IMR-90 (cell line): ENCODE data around the gene ZDHHC1. TPM values are rescaled to one million over a fixed set of nuclear protein-coding genes. Genes with fewer than 3 reads are reported as not detected.

Experiments used
- ATAC-seq: fragments of 200-7000 bp; cut with Tn5 transposase; 2 replicates; pipeline ENCODE4 v1.9.1; 2020; ENCODE audit warnings: low read depth, mild to moderate bottlenecking, moderate library complexity
- BruUV-seq: library from RNA; stranded (reverse); fragments of 400-500 nt; replicated peaks from 2 replicates; lab custom pipeline; 2021; lab: Mats Ljungman, UMichigan
- CTCF ChIA-PET: fragments of 300-600 bp; formaldehyde crosslinking; extraction: SDS; loops from one replicate; lab custom pipeline; 2021; ENCODE audit warnings: antibody characterized with exemption; lab: Yijun Ruan, JAX
- POLR2A ChIA-PET: fragments of 300-600 bp; sonication (Branson Sonifier 250); formaldehyde crosslinking; loops from one replicate; lab custom pipeline; 2022; ENCODE audit warnings: antibody characterized with exemption; ENCODE audit not compliant: unreplicated experiment; lab: Charles Lee
- DNase-seq: peaks from one replicate; pipeline ENCODE4 v3.0.0; 2013
- H2AFZ ChIP-seq: replicated peaks from 2 replicates; pipeline ENCODE3; 2013; ENCODE audit warnings: low read length, mild to moderate bottlenecking; ENCODE audit not compliant: poor library complexity
- H2AK5ac ChIP-seq: 2 replicates; pipeline ENCODE4 v1.6.1; 2013; ENCODE audit warnings: low read depth, low read length, inconsistent platforms
- H2AK9ac ChIP-seq: replicated peaks from 2 replicates; pipeline ENCODE3; 2013; ENCODE audit warnings: mild to moderate bottlenecking, low read depth, low read length, moderate library complexity; ENCODE audit not compliant: poor library complexity
- H2BK120ac ChIP-seq: 2 replicates; pipeline ENCODE4 v1.6.1; 2013; ENCODE audit warnings: low read depth, low read length, inconsistent platforms
- H2BK15ac ChIP-seq: 3 replicates; pipeline ENCODE4 v1.6.1; 2013; ENCODE audit warnings: low read depth, low read length, inconsistent platforms
- H2BK20ac ChIP-seq: 2 replicates; pipeline ENCODE4 v1.6.1; 2013; ENCODE audit warnings: low read depth, mild to moderate bottlenecking, inconsistent platforms, low read length, moderate library complexity
- H2BK5ac ChIP-seq: 2 replicates; pipeline ENCODE4 v1.6.1; 2013; ENCODE audit warnings: mild to moderate bottlenecking, low read depth, low read length, inconsistent platforms; ENCODE audit not compliant: poor library complexity, severe bottlenecking
- H3K14ac ChIP-seq: replicated peaks from 2 replicates; pipeline ENCODE4 v1.6.1; 2013; ENCODE audit warnings: low read depth, low read length, inconsistent platforms
- H3K18ac ChIP-seq: 2 replicates; pipeline ENCODE4 v1.6.1; 2013; ENCODE audit warnings: low read depth, low read length, control low read depth
- H3K23ac ChIP-seq: 2 replicates; pipeline ENCODE4 v1.6.1; 2013; ENCODE audit warnings: low read depth, low read length, inconsistent platforms
- H3K27ac ChIP-seq: 2 replicates; pipeline ENCODE4 v1.5.1; 2013; ENCODE audit warnings: mild to moderate bottlenecking, control low read depth, low read length; ENCODE audit not compliant: insufficient read depth
- H3K27me3 ChIP-seq: 2 replicates; pipeline ENCODE4 v1.6.1; 2013; ENCODE audit warnings: low read length; ENCODE audit not compliant: control insufficient read depth, insufficient read depth
- H3K36me3 ChIP-seq: 2 replicates; pipeline ENCODE4 v1.6.1; 2013; ENCODE audit warnings: low read length, mixed read lengths; ENCODE audit not compliant: control insufficient read depth, insufficient read depth
- H3K4ac ChIP-seq: 2 replicates; pipeline ENCODE4 v1.6.1; 2013; ENCODE audit warnings: low read depth, low read length, inconsistent platforms
- H3K4me1 ChIP-seq: 2 replicates; pipeline ENCODE4 v1.6.1; 2013; ENCODE audit warnings: low read length, mixed read lengths; ENCODE audit not compliant: control insufficient read depth, insufficient read depth
- H3K4me2 ChIP-seq: 2 replicates; pipeline ENCODE4 v1.6.1; 2013; ENCODE audit warnings: low read depth, mild to moderate bottlenecking, control low read depth, low read length, moderate library complexity
- H3K4me3 ChIP-seq: 2 replicates; pipeline ENCODE4 v1.5.1; 2013; ENCODE audit warnings: low read depth, mild to moderate bottlenecking, control low read depth, low read length, moderate library complexity; ENCODE audit not compliant: insufficient read depth
- H3K56ac ChIP-seq: 2 replicates; pipeline ENCODE4 v1.6.1; 2013; ENCODE audit warnings: low read length, inconsistent platforms; ENCODE audit not compliant: insufficient read depth; ENCODE audit errors: extremely low read depth
- H3K79me1 ChIP-seq, 2 experiments: 2 replicates each; pipeline ENCODE4 v1.6.1; 2013; ENCODE audit warnings: low read length in 2 of 2, inconsistent platforms in 1 of 2, low read depth in 1 of 2
- H3K9ac ChIP-seq: 2 replicates; pipeline ENCODE4 v1.6.1; 2013; ENCODE audit warnings: low read depth, low read length, control low read depth
- H3K9me1 ChIP-seq: 2 replicates; pipeline ENCODE4 v1.6.1; 2013; ENCODE audit warnings: low read length, inconsistent platforms; ENCODE audit not compliant: insufficient read depth
- H3K9me3 ChIP-seq: 2 replicates; pipeline ENCODE4 v1.6.1; 2013; ENCODE audit warnings: low read length; ENCODE audit not compliant: control insufficient read depth, insufficient read depth
- H4K20me1 ChIP-seq: 2 replicates; pipeline ENCODE4 v1.6.1; 2013; ENCODE audit warnings: low read length, inconsistent platforms; ENCODE audit not compliant: insufficient read depth
- H4K5ac ChIP-seq: 2 replicates; pipeline ENCODE4 v1.6.1; 2013; ENCODE audit warnings: mild to moderate bottlenecking, low read depth, low read length, control low read depth
- H4K8ac ChIP-seq, 2 experiments: 2 replicates each; pipeline ENCODE4 v1.6.1; 2013; ENCODE audit warnings: low read depth in 2 of 2, low read length in 2 of 2, control low read depth in 1 of 2, inconsistent platforms in 1 of 2
- H4K91ac ChIP-seq: 2 replicates; pipeline ENCODE4 v1.6.1; 2013; ENCODE audit warnings: low read depth, low read length, inconsistent platforms; ENCODE audit not compliant: insufficient read depth
- CEBPB ChIP-seq: IDR thresholded peaks from 2 replicates; pipeline ENCODE4 v1.6.1; 2012; ENCODE audit warnings: low read depth, low read length, improper control_type of control experiment
- CHD1 ChIP-seq: IDR thresholded peaks from 2 replicates; pipeline ENCODE4 v1.6.1; 2012; ENCODE audit warnings: low read depth, low read length, improper control_type of control experiment
- FOS ChIP-seq: fragments of 150-350 bp; IDR thresholded peaks from 2 replicates; pipeline ENCODE4 v1.6.1; 2016; ENCODE audit warnings: low read depth, low read length
- MAZ ChIP-seq: IDR thresholded peaks from 2 replicates; pipeline ENCODE4 v1.6.1; 2012; ENCODE audit warnings: low read depth, mild to moderate bottlenecking, low read length, improper control_type of control experiment, moderate library complexity, borderline replicate concordance
- MXI1 ChIP-seq: IDR thresholded peaks from 2 replicates; pipeline ENCODE4 v1.6.1; 2012; ENCODE audit warnings: low read depth, mild to moderate bottlenecking, low read length, moderate library complexity, borderline replicate concordance
- POLR2A ChIP-seq: IDR thresholded peaks from 2 replicates; pipeline ENCODE4 v1.6.1; 2012; ENCODE audit warnings: mild to moderate bottlenecking, low read depth, low read length
- SMC3 ChIP-seq: fragments of 150-350 bp; IDR thresholded peaks from 2 replicates; pipeline ENCODE4 v1.6.1; 2016; ENCODE audit warnings: low read depth, mild to moderate bottlenecking, antibody characterized with exemption, low read length, moderate library complexity
- WGBS, 2 experiments: methylation state at CpG; one replicate each; pipeline versions ENCODE4 v1.1.5 to v1.1.7; 2013; ENCODE audit warnings: missing lambda C conversion rate in 2 of 2; ENCODE audit not compliant: insufficient read length in 1 of 2; ENCODE audit errors: extremely low coverage in 2 of 2; 5-methylcytosine and 5-hydroxymethylcytosine counted together
- dilution Hi-C: fragments of 300-500 bp; cut with HindIII; formaldehyde crosslinking; loops from one replicate; pipeline ENCODE4 v1.14.3; 2018; ENCODE audit warnings: low sequenced_read_pairs; ENCODE audit not compliant: unreplicated experiment
- in situ Hi-C: fragments of 300-500 bp; cut with MboI; formaldehyde crosslinking; loops from 3 replicates; pipeline ENCODE4 v1.14.3; 2019; ENCODE audit warnings: low sequenced_read_pairs, inconsistent platforms, mixed read lengths
- intact Hi-C: fragments of 100-400 bp; cut with micrococcal nuclease; formaldehyde crosslinking; loops from 2 replicates; pipeline ENCODE4 v1.10.0; 2022
- polyA plus RNA-seq, 3 experiments: library from polyadenylated mRNA; depleted of rRNA; stranded (reverse); fragments of >200 nt; gene quantifications; 2 replicates each; pipeline ENCODE4 v1.2.3, GENCODE V29; 2012; ENCODE audit warnings: low replicate concordance in 1 of 3
- total RNA-seq: library from RNA; depleted of rRNA; stranded (reverse); fragments of >200 nt; gene quantifications from 2 replicates; pipeline ENCODE4 v1.2.3, GENCODE V29; 2012
- TF ChIP-seq, protein P1 (sequence below): fragments of 150-350 bp; IDR thresholded peaks from 2 replicates; pipeline ENCODE4 v1.6.1; 2017; ENCODE audit warnings: mild to moderate bottlenecking, antibody characterized with exemption, low read length, low read depth

Gene ZDHHC1
- total and polyA plus RNA-seq, 2 of the 4 experiments (the other 2 are of a cell fraction), result 2.0 to 5.9 TPM

DNA sequence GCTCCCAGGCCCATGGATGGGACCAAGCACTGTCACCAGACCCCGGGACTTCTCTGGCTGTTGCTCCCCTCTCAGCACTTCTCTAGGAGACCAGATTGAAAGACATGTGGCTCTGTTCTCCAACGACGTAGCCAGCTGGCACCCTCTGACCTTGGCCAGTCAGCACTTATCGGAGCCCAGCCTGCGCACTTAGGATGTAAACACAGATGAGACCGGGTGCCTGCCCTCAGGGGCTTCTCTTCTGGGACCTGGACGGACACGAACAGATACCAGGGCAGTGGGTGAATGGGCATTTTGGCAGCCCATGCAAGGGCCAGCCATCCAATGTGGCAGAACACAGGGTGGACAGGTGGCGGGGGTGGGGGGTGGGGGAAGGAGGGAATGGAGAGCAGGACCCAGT is 6.6 kb downstream of the ZDHHC1 start:
- H3K9ac ChIP-seq, result no peak overlapping the region
- in situ Hi-C loops, result no loop called here
- H3K36me3 ChIP-seq, result no peaks in the 10 kb centered on the region
- H3K4ac ChIP-seq, result no peak overlapping the region
- H3K27ac ChIP-seq, result no peak overlapping the region
- H4K5ac ChIP-seq, result no peak overlapping the region
- peaks cover 12% of the 10 kb centered on the region for H3K9me1 ChIP-seq
- ATAC-seq (no peak), DNase-seq (no peak)
- no TSS peak for BruUV-seq
- H2BK120ac ChIP-seq, result no peak overlapping the region
- no peak overlapping the region for H2AK5ac ChIP-seq
- no peaks in the 10 kb centered on the region for H3K27me3 ChIP-seq
- TF ChIP-seq FOS, result no peak
- TF ChIP-seq MAZ, result no peak
- no peak for TF ChIP-seq CEBPB
- TF ChIP-seq POLR2A, result no peak
- TF ChIP-seq, protein P1, sequence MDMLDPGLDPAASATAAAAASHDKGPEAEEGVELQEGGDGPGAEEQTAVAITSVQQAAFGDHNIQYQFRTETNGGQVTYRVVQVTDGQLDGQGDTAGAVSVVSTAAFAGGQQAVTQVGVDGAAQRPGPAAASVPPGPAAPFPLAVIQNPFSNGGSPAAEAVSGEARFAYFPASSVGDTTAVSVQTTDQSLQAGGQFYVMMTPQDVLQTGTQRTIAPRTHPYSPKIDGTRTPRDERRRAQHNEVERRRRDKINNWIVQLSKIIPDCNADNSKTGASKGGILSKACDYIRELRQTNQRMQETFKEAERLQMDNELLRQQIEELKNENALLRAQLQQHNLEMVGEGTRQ, result no peak
- no peak for TF ChIP-seq MXI1
- no peak for TF ChIP-seq SMC3
- TF ChIP-seq CHD1, result no peak
- no peak overlapping the region for H4K8ac ChIP-seq
- H3K4me1 ChIP-seq, result peaks cover 17% of the 10 kb centered on the region
- CTCF ChIA-PET, result no interaction called here
- H4K20me1 ChIP-seq, result no peaks in the 10 kb centered on the region
- H3K23ac ChIP-seq, result no peak overlapping the region
- intact Hi-C loops, result no loop called here
- no peak overlapping the region for H2AFZ ChIP-seq
- no peaks in the 10 kb centered on the region for H3K9me3 ChIP-seq
- no peak overlapping the region for H3K14ac ChIP-seq
- no peak overlapping the region for H2BK5ac ChIP-seq
- H2BK20ac ChIP-seq, result no peak overlapping the region
- no peak overlapping the region for H3K56ac ChIP-seq
- POLR2A ChIA-PET, result no interaction called here
- no peak overlapping the region for H3K4me2 ChIP-seq
- H2BK15ac ChIP-seq, result no peak overlapping the region
- no peak overlapping the region for H4K91ac ChIP-seq
- no peak overlapping the region for H3K18ac ChIP-seq
- H2AK9ac ChIP-seq, result no peak overlapping the region
- H3K4me3 ChIP-seq, result no peak overlapping the region
- dilution Hi-C loops, result no loop called here
- WGBS, 2 experiments, result no CpG with 5 or more reads among the region's 9 CpGs
- peaks cover 0 to 18% of the 10 kb centered on the region in 2 experiments; a peak in 2 of 4 replicates for H3K79me1 ChIP-seq
